ENCODE data around the gene TYK2.
"Not testable (repeated sequence)": the region's sequence is repeated elsewhere in the genome, so short reads cannot be mapped to it uniquely, and the experiment has no call there.

Gene TYK2

GRCh38 chr19:10368101-10368803 lies 12.1 kb downstream of the TYK2 start:
- peak; percentile 6 for DNase-seq

GRCh38 chr19:10366950-10367512 lies 13.3 kb downstream of the TYK2 start:
- not testable (repeated sequence) for DNase-seq

GRCh38 chr19:10365518-10365917 lies 14.9 kb downstream of the TYK2 start:
- no peak for DNase-seq

- DNase-seq: no peak
Observed at GRCh38 chr19:10364644-10365043, 15.7 kb downstream of the TYK2 start.

GRCh38 chr19:10363789-10364281 lies 16.5 kb downstream of the TYK2 start:
- DNase-seq: no peak

- no peak for DNase-seq
Observed at GRCh38 chr19:10362259-10362658, 18.1 kb downstream of the TYK2 start.

GRCh38 chr19:10361569-10362011 lies 18.8 kb downstream of the TYK2 start:
- no peak for DNase-seq

GRCh38 chr19:10356431-10356830 lies 23.9 kb downstream of the TYK2 start:
- no peak for DNase-seq

- peak; percentile 98 for DNase-seq
Observed at GRCh38 chr19:10353793-10354391, 26.5 kb downstream of the TYK2 start.

- DNase-seq: peak; percentile 97
Observed at GRCh38 chr19:10352764-10353671, 27.4 kb downstream of the TYK2 start.

- no peak for DNase-seq
Observed at GRCh38 chr19:10346509-10346908, 33.9 kb downstream of the TYK2 start.

- no peak for DNase-seq
Observed at GRCh38 chr19:10344780-10345179, 35.6 kb downstream of the TYK2 start.

GRCh38 chr19:10343495-10343894 lies 36.9 kb downstream of the TYK2 start:
- no peak for DNase-seq

- no peak for DNase-seq
Observed at GRCh38 chr19:10339977-10340376, 40.4 kb downstream of the TYK2 start.

- no peak for DNase-seq
Observed at GRCh38 chr19:10339380-10339960, 40.9 kb downstream of the TYK2 start, which contains the start of gene ICAM3. TSS of gene ICAM3 (minus strand) at chr19:10339624. CDS start at chr19:10339614, 10 bp downstream.

GRCh38 chr19:10338940-10339339 lies 41.4 kb downstream of the TYK2 start:
- no peak for DNase-seq

GRCh38 chr19:10336725-10337124 lies 43.6 kb downstream of the TYK2 start:
- not testable (repeated sequence) for DNase-seq

- no peak for DNase-seq
Observed at GRCh38 chr19:10335352-10335985, 44.9 kb downstream of the TYK2 start.

GRCh38 chr19:10334588-10335351 lies 45.6 kb downstream of the TYK2 start:
- peak; percentile 93 for DNase-seq

- peak; percentile 35 for DNase-seq
Observed at GRCh38 chr19:10333758-10334587, 46.4 kb downstream of the TYK2 start.

Measured in NCI-H82 (cell line).